ENCODE results near the gene MEAK7. TPM values are rescaled to one million over a fixed set of nuclear protein-coding genes. Genes with fewer than 3 reads are reported as not detected.
A peak's percentile ranks its signal among the peaks of the same experiment; 100 is the strongest.
"Not testable (repeated sequence)": the region's sequence is repeated elsewhere in the genome, so short reads cannot be mapped to it uniquely, and the experiment has no call there.

Gene MEAK7
- total RNA-seq, 1 experiment from 2014 or later = 37.2 TPM

- in situ Hi-C loops (cut with HindIII; ENCODE audit: low pct_unique_long_range_greater_than_20kb, low sequenced_read_pairs) = no loop called here
- DNase-seq (ENCODE audit: low read depth) = no peak
These were observed 14.4 kb upstream of the MEAK7 start for GRCh38 chr16:84518804-84519341.

GRCh38 chr16:84518220-84518619 lies 13.8 kb upstream of the MEAK7 start:
- DNase-seq (ENCODE audit: low read depth) = peak; percentile 53
- in situ Hi-C loops (cut with HindIII; ENCODE audit: low pct_unique_long_range_greater_than_20kb, low sequenced_read_pairs) = not testable (repeated sequence)

GRCh38 chr16:84517366-84517765 lies 12.9 kb upstream of the MEAK7 start:
- in situ Hi-C loops (cut with HindIII; ENCODE audit: low pct_unique_long_range_greater_than_20kb, low sequenced_read_pairs) = no loop called here
- no peak for DNase-seq (ENCODE audit: low read depth)

GRCh38 chr16:84514874-84515835 lies 10.7 kb upstream of the MEAK7 start:
- in situ Hi-C loops (cut with HindIII; ENCODE audit: low pct_unique_long_range_greater_than_20kb, low sequenced_read_pairs) = no loop called here

GRCh38 chr16:84514295-84514873 lies 9.9 kb upstream of the MEAK7 start:
- DNase-seq (ENCODE audit: low read depth) = no peak
- in situ Hi-C loops (cut with HindIII; ENCODE audit: low pct_unique_long_range_greater_than_20kb, low sequenced_read_pairs) = no loop called here

More at GRCh38 chr16:84514874-84515835, 10.7 kb upstream of the MEAK7 start:
- DNase-seq (ENCODE audit: low read depth) = no peak

GRCh38 chr16:84513666-84514065 lies 9.2 kb upstream of the MEAK7 start:
- in situ Hi-C loops (cut with HindIII; ENCODE audit: low pct_unique_long_range_greater_than_20kb, low sequenced_read_pairs) = no loop called here
- DNase-seq (ENCODE audit: low read depth) = no peak

- in situ Hi-C loops (cut with HindIII; ENCODE audit: low pct_unique_long_range_greater_than_20kb, low sequenced_read_pairs) = no loop called here
These were observed 8.7 kb upstream of the MEAK7 start for GRCh38 chr16:84513123-84513522.

GRCh38 chr16:84511831-84512230 lies 7.4 kb upstream of the MEAK7 start:
- DNase-seq (ENCODE audit: low read depth) = no peak

More at GRCh38 chr16:84513123-84513522, 8.7 kb upstream of the MEAK7 start:
- no peak for DNase-seq (ENCODE audit: low read depth)

GRCh38 chr16:84511180-84511800 lies 6.8 kb upstream of the MEAK7 start:
- in situ Hi-C loops (cut with HindIII; ENCODE audit: low pct_unique_long_range_greater_than_20kb, low sequenced_read_pairs) = no loop called here
- peak; percentile 74 for DNase-seq (ENCODE audit: low read depth)

More at GRCh38 chr16:84511831-84512230, 7.4 kb upstream of the MEAK7 start:
- in situ Hi-C loops (cut with HindIII; ENCODE audit: low pct_unique_long_range_greater_than_20kb, low sequenced_read_pairs) = no loop called here

- no peak for DNase-seq (ENCODE audit: low read depth)
- in situ Hi-C loops (cut with HindIII; ENCODE audit: low pct_unique_long_range_greater_than_20kb, low sequenced_read_pairs) = no loop called here
These were observed 4.8 kb upstream of the MEAK7 start for GRCh38 chr16:84509032-84509950.

GRCh38 chr16:84508502-84508901 lies 4.0 kb upstream of the MEAK7 start:
- DNase-seq (ENCODE audit: low read depth) = no peak
- in situ Hi-C loops (cut with HindIII; ENCODE audit: low pct_unique_long_range_greater_than_20kb, low sequenced_read_pairs) = no loop called here

- in situ Hi-C loops (cut with HindIII; ENCODE audit: low pct_unique_long_range_greater_than_20kb, low sequenced_read_pairs) = no loop called here
- DNase-seq (ENCODE audit: low read depth) = no peak
These were observed 2.8 kb upstream of the MEAK7 start for GRCh38 chr16:84507011-84507982.

- DNase-seq (ENCODE audit: low read depth) = no peak
- in situ Hi-C loops (cut with HindIII; ENCODE audit: low pct_unique_long_range_greater_than_20kb, low sequenced_read_pairs) = no loop called here
These were observed 1.1 kb upstream of the MEAK7 start for GRCh38 chr16:84505249-84506187.

- DNase-seq (ENCODE audit: low read depth) = peak; percentile 71
- in situ Hi-C loops (cut with HindIII; ENCODE audit: low pct_unique_long_range_greater_than_20kb, low sequenced_read_pairs) = no loop called here
These were observed 586 bp downstream of the MEAK7 start for GRCh38 chr16:84503751-84504395.

GRCh38 chr16:84502581-84502980 lies 1.9 kb downstream of the MEAK7 start:
- DNase-seq (ENCODE audit: low read depth) = peak; percentile 73
- in situ Hi-C loops (cut with HindIII; ENCODE audit: low pct_unique_long_range_greater_than_20kb, low sequenced_read_pairs) = no loop called here
